Measurements from ENCODE around the gene APLP1.
A peak's percentile ranks its signal among the peaks of the same experiment; 100 is the strongest.
"Not testable (repeated sequence)": the region's sequence is repeated elsewhere in the genome, so short reads cannot be mapped to it uniquely, and the experiment has no call there.

The APLP1 gene

DNA sequence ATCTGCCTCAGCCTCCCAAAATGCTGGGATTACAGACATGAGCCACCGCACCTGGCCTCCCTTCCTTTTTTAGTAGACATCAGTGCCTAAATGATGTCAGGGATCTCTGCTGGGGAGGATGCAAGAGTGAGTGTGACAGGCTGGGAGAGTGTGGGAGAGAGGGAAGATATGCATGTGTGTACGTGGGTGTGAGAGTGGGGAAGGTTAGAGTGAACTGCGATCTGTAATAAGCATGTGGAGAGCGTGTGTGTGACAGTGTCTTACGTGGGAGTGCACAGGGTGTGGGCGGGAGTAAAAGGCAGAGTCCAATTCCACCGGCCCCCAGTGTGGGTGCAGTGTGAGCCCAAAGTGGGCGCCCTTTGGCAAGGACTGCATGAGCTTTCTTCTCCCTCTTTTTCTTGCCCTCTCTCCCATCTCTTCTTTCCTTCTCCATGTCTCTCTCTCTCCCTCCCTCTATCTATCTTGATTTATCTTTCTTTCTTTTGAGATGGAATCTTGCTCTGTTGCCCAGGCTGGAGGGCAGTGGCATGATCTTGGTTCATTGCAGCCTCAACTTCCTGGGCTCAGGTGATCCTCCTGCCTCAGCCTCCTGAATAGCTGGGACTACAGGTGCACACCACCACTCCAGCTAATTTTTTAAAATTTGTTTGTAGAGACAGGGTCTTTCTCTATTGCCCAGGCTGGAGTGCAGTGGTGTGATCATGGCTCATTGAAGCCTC, 15.2 kb upstream of the APLP1 start:
- no peak for DNase-seq

DNA sequence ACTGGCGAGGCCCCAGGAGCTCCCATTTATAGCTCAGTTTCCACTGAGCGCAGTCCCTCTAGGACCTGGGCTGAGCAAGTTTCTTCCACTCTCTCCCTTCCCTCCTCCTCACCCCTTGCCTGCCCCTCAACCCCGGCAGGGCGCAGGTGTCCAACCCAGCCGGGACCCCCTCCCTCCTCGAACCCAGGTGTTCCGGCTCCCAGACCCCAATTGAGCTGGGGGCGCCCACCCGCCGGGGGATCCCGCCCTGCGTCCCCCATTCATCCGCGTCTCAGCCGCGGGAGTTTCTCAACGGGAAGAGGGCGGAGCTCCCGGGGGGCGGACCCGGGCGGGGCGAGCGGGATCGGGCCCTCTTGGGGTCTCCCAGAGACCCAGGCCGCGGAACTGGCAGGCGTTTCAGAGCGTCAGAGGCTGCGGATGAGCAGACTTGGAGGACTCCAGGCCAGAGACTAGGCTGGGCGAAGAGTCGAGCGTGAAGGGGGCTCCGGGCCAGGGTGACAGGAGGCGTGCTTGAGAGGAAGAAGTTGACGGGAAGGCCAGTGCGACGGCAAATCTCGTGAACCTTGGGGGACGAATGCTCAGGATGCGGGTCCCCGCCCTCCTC, 11.7 kb upstream of the APLP1 start, which contains the start of gene KIRREL2:
KIRREL2 (plus strand) TSS at position 366 of the 604 bp plus-strand sequence; CDS start at position 575, 209 bp downstream.
- peak; percentile 47 for DNase-seq

DNA sequence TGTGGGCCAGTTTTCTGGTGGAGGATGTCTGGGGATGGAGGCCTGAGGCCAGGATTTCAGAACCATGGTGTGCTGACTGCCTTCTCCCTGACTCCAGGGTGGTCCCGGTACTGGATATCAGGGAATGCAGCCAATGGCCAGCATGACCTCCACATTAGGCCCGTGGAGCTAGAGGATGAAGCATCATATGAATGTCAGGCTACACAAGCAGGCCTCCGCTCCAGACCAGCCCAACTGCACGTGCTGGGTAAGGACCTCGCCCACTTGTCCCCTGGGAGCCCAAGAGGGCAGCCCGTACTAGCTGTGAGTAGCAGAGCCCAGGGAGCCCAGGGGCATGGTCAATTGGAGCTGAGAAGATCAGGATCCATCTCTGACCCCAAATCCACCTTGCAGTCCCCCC, 10.1 kb upstream of the APLP1 start:
- no peak for DNase-seq

DNA sequence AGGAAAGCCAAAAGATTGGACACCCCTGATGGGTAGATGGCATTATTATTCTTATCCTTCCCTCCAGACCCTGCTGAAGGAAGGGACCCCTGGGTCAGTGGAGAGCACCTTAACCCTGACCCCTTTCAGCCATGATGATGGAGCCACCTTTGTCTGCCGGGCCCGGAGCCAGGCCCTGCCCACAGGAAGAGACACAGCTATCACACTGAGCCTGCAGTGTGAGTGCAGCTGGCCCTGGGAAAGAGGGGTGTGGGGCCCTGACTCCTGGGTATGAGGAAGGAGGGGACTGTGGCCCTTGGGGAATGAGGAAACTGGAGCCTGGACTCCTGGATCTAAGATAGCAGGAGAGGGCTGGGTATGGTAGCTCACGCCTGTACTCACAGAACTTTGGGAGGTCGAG, 9.0 kb upstream of the APLP1 start:
- DNase-seq: no peak

DNA sequence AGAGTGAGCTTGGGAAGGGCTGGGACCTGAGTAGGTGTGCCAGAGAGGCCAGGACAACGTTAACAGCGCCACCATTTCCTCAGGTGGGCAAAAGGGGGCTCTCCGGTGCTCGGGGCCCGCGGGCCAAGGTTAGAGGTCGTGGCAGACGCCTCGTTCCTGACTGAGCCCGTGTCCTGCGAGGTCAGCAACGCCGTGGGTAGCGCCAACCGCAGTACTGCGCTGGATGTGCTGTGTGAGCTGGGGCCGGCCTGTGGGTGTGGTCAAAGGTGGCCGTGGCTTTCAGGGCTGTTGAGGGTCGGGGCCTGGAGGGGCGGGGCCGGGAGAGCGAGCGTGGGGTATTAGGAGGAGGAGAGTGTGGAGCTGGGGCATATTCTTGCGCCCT, 7.9 kb upstream of the APLP1 start:
- DNase-seq: no peak

DNA sequence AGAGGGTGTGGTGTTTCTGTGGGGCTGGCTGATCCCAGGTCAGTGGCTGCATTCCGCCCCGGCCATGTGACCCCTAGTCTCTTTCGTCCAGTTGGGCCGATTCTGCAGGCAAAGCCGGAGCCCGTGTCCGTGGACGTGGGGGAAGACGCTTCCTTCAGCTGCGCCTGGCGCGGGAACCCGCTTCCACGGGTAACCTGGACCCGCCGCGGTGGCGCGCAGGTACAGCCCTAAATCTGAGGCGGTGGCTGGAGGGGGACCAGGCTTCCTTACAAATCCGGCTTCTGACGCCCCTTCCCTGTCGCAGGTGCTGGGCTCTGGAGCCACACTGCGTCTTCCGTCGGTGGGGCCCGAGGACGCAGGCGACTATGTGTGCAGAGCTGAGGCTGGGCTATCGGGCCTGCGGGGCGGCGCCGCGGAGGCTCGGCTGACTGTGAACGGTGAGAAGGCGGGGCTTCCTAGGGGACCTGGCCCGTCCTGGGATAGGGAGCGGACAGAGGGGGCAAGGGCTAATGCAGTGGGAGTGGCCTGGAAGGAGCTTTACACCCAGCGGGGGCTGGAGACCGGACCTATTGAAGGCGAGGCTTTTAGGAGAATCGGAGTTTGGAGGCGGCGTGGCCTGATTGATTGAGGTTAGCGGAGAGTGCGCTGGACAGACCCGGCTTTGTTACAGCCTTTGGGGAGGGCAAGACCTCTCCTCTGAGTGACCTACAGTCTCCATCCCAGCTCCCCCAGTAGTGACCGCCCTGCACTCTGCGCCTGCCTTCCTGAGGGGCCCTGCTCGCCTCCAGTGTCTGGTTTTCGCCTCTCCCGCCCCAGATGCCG, 7.3 kb upstream of the APLP1 start:
- no peak for DNase-seq

DNA sequence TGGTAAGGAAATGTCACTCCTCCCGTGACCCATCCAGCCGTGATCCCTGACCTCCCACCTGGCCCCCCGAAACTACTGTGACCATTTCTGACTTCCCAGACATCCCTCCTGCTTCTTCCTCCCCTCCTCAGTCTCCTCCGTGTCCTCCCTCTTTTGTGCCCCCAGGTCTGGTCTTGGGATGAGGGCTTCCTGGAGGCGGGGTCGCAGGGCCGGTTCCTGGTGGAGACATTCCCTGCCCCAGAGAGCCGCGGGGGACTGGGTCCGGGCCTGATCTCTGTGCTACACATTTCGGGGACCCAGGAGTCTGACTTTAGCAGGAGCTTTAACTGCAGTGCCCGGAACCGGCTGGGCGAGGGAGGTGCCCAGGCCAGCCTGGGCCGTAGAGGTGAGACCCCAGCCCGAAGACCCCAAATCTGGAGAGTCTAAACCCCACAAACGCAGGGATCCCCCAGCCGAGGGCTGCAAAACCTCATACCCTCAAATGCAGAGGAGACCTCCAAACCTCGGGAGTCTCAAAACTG, 6.7 kb upstream of the APLP1 start:
- DNase-seq: no peak

DNA sequence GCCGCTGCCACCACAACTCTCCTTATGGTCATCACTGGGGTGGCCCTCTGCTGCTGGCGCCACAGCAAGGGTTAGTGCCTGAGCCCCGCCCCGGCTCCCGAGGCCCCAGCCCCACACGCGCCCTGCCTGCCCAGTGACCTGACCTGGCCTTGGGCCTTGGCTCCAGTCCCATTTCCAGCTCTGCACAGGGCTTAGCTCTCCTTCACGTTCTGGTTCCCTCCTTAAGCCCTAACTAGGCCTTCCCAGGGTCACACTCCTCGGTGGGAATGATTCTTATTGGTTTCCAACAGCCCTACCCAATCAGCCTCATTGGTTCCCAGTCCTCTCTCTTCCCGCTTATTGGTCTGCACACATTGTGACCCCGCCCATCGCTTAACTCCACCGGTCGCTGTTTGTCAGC, 5.8 kb upstream of the APLP1 start:
- no peak for DNase-seq

DNA sequence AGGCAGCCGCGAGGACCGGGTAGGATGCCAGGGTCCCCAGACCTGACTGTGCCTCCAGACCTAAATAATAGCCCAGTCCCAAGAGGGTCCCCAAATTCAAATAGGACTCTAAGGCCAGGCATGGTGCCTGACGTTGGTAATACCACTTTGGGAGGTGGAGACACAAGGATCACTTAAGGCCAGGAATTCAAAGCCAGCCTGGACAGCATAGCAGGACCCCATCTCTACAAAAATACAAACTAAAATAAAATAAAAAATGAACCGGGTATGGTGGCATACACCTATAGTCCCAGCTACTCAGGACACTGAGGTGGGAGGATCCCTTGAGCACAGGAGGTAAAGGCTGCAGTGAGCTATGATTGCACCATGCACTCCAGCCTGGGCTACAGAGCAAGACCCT, 5.4 kb upstream of the APLP1 start:
- no peak for DNase-seq

DNA sequence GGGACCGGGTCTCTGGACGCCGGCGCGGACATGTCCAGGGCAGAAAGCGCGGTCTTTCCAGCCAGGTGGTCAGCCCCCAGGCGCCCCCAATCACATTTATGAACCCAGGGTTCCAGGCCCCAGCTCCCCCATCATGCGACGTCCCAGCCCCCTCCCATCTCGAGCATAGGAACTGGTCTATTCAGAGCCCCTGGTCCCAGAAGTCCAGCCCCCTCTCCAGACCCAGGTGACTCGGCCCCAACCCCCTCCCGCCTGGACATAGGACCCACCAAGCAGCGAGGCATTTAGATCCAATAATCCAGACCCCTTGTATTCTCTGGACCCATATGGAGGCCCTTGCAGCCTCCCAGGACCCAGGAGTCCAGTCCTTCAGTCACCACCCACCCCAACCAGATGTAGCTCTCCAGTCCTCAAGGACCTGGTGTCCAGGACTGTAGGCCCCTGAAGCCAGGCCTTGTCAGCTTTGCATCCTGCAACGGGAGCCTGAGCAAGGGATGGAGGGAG, 501 bp downstream of the APLP1 start:
- no peak for DNase-seq

DNA sequence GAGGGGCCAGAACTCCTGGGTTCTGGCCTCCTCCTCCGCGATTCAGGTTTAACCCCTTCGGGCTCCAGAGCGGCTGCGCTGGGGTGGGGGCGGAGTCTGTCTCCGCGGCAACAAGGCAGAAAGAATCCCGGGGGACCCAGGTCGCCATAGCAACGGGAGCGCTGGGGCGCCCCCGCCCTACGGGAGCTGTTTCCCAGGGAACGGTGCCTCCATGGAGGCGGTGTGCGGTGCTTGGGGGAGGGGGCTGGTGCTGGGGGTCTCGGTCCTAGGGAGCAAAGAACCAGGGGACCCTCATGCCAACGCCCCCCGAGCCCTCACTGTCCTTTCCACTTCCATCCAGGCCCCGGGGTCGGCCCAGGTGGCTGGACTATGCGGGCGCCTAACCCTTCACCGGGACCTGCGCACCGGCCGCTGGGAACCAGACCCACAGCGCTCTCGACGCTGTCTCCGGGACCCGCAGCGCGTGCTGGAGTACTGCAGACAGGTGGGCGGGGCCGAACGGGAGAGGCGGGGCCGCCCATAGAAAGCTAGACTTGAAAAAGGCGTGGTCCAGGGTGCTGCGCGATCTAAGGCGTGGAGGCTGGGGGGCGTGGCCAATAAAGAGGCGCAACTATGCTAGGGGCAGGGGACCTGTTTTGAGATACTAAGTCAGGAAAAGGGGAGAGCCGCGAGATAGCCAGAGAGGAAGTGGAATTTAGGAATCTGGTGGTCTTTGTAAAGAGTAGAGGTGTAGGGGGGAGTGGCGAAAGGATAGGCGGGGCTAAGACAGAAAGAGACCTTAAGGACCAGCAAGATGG, 1.2 kb downstream of the APLP1 start:
- peak; percentile 82 for DNase-seq

DNA sequence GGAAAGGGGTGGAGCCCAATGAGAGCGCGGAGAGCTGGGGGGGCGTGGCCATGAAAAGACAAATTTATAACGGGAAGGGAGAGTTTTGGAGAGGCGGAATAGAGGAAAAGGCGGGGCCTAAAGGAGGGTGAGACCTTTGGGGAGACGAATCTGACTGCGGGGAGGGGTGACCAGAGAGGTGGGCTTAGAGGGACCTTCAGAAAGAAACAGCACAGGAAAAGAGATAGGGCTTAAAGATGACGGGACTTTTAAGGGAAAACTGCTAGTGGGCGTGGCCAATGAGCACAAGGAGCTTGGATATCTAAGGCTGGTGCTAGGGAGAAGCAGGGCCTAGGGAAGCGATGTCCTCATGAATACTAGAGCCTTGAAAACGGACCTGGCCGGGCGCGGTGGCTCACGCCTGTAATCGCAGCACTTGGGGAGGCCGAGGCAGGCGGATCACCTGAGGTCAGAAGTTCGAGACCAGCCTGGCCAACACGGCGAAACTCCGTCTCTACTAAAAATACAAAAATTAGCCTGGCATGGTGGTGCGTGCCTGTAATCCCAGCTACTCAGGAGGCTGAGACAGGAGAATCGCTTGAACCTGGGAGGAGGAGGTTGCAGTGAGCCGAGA, 1.9 kb downstream of the APLP1 start:
- not testable (repeated sequence) for DNase-seq

DNA sequence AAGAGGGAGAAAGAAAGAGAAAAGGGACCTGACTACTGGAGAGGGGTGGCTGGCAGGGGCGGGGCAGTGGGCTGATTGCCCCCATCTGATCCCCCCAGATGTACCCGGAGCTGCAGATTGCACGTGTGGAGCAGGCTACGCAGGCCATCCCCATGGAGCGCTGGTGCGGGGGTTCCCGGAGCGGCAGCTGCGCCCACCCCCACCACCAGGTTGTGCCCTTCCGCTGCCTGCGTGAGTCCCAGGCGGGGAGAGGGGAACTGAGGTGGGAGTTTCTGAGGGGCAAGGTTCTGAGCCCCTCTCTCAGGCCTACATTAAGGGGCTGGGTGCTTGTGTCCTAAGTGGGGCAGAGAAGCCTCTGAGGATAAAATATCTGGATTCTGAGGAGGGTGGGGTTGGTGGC, 2.4 kb downstream of the APLP1 start:
- DNase-seq: no peak

DNA sequence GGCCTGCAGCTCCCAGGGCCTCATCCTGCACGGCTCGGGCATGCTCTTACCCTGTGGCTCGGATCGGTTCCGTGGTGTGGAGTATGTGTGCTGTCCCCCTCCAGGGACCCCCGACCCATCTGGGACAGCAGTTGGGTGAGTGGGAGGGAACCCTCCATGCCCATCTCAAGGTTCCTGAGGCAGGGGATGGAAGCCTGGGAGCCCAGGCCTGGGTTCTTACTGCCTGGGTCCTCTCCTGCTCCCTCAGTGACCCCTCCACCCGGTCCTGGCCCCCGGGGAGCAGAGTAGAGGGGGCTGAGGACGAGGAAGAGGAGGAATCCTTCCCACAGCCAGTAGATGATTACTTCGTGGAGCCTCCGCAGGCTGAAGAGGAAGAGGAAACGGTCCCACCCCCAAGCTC, 3.2 kb downstream of the APLP1 start:
- no peak for DNase-seq

DNA sequence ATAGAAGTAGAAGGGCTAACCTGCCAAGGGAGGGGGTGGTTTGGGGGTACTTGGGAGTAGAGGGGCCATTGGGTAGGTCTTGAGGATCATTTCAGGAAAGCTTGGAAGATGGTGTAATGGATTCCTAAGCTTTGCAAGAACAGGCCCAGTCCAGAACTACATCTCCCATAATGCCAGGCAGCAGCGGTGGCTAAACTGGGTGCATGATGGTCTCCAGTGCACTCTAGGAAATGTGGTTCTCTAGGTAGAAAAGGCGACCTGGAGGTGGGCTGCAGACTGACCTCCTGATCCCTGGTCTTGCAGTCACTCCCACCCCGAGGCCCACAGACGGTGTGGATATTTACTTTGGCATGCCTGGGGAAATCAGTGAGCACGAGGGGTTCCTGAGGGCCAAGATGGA, 3.8 kb downstream of the APLP1 start:
- no peak for DNase-seq

DNA sequence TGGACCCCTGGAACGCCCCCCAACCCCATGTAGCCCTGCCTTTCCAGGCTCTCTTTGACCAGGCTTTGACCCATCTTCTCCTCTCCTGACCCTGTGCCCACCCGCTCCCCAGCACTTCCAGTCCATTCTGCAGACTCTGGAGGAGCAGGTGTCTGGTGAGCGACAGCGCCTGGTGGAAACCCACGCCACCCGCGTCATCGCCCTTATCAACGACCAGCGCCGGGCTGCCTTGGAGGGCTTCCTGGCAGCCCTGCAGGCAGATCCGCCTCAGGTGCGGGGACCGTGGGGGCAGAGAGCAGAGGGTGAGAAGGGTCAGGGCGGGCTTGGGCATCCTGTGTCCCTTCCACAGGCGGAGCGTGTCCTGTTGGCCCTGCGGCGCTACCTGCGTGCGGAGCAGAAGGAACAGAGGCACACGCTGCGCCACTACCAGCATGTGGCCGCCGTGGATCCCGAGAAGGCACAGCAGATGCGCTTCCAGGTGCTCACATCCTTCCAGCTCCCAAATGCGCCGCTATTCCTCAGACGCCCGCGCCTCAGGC, 6.1 kb downstream of the APLP1 start:
- DNase-seq: no peak

DNA sequence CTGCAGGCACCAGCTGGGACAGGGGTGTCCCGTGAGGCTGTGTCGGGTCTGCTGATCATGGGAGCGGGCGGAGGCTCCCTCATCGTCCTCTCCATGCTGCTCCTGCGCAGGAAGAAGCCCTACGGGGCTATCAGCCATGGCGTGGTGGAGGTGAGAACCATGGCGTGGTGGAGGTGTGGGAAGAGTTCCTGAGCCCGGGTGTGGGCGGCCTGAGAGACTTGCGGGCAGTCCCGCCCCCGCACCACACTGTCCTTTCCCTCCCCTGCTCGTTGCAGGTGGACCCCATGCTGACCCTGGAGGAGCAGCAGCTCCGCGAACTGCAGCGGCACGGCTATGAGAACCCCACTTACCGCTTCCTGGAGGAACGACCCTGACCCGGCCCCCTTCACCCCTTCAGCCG, 10.7 kb downstream of the APLP1 start:
- DNase-seq: no peak

DNA sequence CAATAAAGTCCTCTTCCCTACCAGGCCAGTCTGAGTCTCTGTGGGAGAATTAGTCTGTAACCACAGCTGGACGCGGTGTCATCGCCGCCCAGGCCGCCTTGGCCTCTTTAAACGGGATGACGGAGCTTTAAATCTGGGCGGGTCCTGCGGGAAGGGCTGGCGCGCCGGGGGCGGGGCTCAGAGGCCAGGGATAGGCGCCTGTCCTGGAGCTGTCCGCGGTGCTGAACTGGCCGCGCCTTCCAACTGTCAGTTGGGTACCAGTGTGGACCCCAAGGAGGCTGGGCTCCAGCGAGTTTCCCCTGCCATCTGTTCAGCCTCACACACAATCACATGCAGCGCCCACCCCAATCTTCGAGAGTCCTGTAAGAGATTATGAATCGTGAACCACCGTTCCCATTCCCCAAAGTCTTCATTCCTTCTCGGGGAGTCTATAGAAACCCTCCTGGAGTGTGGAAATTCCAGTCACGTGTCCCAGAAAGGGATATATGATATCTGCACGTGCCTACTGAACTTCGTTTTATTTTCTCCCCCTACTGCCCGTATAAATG, 11.5 kb downstream of the APLP1 start:
- DNase-seq: peak; percentile 80

DNA sequence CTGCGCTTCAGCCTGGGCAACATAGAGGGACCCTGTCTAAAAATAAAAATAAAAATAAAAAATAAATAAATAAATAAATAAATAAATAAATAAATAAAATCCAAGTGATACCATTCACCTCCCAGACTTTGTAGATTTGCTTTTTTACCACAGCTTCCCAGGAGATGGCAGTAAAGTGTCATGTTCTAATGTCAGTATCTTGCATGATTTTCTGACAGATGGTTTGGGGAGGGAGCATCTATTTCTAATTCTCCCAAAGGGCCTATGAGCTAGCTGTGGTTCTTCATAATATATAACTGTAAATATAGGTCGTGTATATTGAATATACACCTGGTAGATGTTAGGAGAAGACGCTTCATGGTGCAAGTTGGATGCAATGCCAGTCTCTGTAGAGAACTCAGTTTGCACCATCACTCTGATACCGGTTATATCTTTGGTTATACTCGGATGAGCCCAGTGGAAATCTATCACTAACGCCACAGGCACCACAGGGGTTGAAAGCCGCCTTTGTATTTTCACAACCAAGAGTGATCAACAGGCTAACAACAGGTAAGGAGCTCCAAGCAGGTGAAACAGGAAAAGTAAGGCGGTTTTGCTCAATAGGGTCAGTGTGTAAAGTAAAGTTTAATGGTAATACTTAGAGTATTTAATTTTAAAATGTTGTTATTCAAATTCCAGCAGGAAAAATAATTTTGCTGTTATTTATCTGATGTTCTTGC, 13.9 kb downstream of the APLP1 start:
- peak; percentile 54 for DNase-seq

DNA sequence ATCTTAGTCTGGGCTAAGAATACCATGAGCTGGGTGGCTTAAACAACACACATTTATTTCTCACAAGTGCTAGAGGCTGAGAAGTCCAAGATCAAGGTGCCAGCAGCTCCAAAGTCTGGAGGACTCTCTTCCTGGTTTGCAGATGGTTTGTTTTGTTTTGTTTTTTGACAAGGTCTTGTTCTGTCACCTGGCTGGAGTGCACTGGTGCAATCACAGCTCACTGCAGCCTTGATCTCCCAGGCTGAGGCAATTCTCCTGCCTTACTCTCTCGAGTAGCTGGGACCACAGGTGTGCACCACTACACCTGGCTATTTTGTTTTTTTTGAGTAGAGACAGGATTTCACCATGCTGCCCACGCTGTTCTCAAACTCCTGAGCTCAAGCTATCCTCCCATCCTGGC, 15.5 kb downstream of the APLP1 start:
- DNase-seq: no peak

DNA sequence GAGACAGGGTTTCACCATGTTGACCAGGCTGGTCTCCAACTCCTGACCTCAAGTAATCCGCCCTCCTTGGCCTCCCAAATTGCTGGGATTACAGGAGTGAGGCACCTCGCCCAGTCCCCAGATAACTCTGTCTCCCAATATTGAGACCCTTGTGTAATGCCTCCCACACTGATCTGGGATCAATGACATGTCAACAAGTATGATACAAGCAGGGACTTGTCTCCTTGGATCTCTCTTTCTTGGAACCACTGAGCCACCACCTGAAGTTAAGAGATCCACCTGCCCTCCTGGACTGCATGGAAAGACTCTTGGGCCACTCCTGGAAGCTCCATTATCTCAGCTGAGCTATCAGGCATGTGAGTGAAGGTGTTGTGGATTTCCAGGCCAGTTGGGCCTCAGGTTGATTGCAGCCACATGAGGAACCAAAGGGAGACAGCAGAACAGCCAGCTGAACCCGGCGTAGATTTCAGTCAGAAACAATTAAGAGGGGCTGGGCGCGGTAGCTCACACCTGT, 16.9 kb downstream of the APLP1 start:
- DNase-seq: no peak
